Measurements from ENCODE around the gene CPSF4.

The CPSF4 gene

DNA sequence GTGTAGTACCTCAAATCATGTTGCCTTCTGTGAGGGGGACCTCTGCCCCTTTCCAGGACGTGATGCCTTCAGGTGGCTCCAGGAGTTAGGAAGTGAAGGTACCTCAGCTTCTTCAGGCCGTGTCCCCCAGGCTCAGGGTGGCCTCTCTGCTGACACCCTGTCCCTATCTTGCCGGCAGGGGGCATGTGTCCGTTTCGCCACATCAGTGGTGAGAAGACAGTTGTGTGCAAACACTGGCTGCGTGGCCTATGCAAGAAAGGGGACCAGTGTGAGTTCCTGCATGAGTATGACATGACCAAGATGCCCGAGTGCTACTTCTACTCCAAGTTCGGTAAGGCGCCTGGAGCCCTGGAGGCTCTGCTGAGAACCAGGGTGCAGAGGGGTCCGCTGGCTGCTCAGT is 9.2 kb downstream of the CPSF4 start:
- DNase-seq (ENCODE audit: extremely low read depth in 1 of 2, low read depth in 1 of 2): no peak

DNA sequence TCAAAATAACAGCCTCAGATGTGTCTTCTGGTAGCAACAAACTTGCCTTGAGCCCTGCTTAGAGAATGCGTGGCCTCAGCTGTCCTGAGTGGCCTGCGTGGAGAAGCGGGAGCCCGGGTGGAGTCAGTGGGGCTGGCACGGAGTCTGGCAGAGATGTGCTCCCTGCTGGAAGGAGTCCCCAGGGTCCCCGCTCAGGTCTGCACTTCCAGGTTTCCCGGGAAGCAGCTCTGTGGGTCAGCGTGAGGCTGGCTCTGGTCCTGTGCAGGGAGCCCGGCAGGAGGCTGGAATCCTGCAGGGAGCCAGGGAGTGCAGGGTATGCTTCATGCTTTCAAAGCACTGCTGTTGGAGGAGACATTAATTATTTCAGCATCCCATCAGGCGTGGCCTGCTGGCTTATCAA is 10.1 kb downstream of the CPSF4 start:
- DNase-seq (ENCODE audit: extremely low read depth in 1 of 2, low read depth in 1 of 2): no peak

GRCh38 chr7:99449326-99449725 is 10.6 kb downstream of the CPSF4 start:
- no peak for DNase-seq (ENCODE audit: extremely low read depth in 1 of 2, low read depth in 1 of 2)

DNA sequence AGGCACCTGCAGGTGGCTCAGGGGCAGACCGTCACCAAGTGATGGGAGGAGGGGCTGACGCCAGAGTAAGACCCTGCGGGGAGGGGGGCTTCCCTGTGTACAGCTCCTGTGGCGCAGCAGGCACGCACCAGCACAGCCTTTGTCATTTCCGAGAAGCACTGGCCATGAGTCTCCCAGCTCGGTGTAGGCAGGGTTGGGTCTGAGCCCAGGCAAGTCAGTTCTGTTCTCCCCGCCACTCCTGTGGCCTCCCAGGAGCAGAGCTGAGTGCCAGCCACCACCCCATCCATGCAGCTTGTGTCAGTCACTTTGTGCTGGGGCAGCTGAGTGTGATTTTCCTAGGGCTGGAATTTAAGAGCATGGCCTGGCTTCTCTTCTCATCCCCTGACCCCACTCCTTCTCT is 13.2 kb downstream of the CPSF4 start:
- no peak for DNase-seq (ENCODE audit: extremely low read depth in 1 of 2, low read depth in 1 of 2)

GRCh38 chr7:99452541-99452940 is 13.8 kb downstream of the CPSF4 start:
- no peak for DNase-seq (ENCODE audit: extremely low read depth in 1 of 2, low read depth in 1 of 2)

GRCh38 chr7:99453105-99453504 is 14.4 kb downstream of the CPSF4 start:
- DNase-seq (ENCODE audit: extremely low read depth in 1 of 2, low read depth in 1 of 2): no peak

DNA sequence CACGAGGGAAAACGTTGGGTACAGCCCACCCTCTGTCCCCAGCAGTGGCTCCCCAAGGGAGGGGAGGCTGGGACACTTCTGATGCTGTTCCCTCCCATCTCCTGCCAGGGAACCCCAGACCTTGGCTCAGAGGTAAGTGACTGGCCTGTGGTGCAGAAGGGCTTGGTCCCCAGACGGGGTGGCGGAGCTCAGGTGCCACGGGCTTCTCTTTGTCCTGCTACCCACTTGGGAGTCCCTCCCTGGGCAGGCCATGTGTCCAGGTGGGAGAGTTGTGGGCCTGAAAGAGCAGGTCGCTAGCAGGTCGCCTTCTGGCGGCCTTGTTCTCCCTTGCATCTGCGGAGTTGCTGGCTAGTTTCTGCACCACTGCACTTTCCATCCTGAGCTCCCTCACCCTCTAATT is 17.1 kb downstream of the CPSF4 start:
- no peak for DNase-seq (ENCODE audit: extremely low read depth in 1 of 2, low read depth in 1 of 2)

DNA sequence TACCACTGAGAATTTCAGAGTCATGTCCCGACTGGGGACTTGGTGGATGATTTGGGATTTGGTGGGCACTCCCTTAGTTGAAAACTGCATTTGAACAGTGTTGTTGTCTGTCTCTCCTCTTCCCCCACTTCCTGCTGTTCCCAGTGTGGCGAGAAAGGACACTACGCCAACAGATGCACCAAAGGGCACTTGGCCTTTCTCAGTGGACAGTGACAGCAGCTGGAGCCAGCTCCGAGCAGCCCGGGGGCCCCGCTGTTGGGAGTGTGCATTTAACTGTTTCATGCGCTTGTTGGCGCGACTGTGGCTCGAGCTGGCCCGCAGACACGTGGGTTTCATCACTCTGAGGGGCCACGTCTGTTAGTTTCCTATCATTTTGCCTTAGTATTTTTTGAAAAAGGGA is 17.5 kb downstream of the CPSF4 start:
- DNase-seq (ENCODE audit: extremely low read depth in 1 of 2, low read depth in 1 of 2): no peak

GRCh38 chr7:99457050-99457649 is 18.4 kb downstream of the CPSF4 start:
- DNase-seq (ENCODE audit: extremely low read depth in 1 of 2, low read depth in 1 of 2): no peak

- DNase-seq (ENCODE audit: extremely low read depth in 1 of 2, low read depth in 1 of 2): no peak
These were observed 19.1 kb downstream of the CPSF4 start for GRCh38 chr7:99457650-99458493.

DNA sequence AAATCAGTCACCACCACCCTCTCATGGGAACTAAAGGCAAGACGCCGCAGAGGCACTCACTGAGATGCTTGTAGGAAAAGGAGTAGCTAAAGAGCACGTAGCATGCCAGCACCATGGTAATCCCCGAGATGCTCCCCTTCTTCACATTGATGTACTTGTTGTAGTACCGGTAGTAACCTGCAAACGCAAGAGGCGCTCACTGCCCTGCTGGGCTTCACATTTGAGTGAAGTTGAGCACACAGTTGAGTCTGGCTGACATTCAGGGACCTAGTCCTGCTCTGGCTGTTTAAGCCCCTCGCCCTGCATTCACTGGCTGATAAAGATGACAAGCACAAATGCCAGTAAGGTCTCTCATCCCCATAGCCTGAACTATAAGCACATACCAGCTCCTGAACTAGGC is 20.3 kb downstream of the CPSF4 start:
- DNase-seq (ENCODE audit: extremely low read depth in 1 of 2, low read depth in 1 of 2): no peak

GRCh38 chr7:99460651-99461050 is 21.9 kb downstream of the CPSF4 start:
- DNase-seq (ENCODE audit: extremely low read depth in 1 of 2, low read depth in 1 of 2): no peak

DNA sequence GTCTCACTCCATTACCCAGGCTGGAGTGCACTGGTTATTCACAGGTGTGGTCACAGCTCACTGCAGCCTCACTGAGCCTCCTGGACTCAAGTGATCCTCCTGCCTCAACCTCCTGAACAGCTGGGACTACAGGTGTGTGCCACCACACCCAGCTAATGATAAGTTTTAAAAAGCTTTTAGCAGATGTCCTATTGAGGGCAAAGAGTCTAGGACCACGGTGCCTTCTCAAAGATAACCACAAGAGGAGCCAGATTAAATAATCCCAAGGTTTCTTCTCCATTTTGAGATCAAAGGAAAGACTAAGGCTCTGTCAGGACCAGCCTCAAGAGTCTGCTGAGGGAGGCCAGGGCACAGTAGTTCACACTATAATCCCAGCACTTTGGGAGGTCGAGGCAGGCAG is 22.5 kb downstream of the CPSF4 start:
- no peak for DNase-seq (ENCODE audit: extremely low read depth in 1 of 2, low read depth in 1 of 2)

GRCh38 chr7:99465421-99465768 is 26.7 kb downstream of the CPSF4 start:
- no peak for DNase-seq (ENCODE audit: extremely low read depth in 1 of 2, low read depth in 1 of 2)

GRCh38 chr7:99468336-99468918 is 29.7 kb downstream of the CPSF4 start:
- DNase-seq (ENCODE audit: extremely low read depth in 1 of 2, low read depth in 1 of 2): no peak

DNA sequence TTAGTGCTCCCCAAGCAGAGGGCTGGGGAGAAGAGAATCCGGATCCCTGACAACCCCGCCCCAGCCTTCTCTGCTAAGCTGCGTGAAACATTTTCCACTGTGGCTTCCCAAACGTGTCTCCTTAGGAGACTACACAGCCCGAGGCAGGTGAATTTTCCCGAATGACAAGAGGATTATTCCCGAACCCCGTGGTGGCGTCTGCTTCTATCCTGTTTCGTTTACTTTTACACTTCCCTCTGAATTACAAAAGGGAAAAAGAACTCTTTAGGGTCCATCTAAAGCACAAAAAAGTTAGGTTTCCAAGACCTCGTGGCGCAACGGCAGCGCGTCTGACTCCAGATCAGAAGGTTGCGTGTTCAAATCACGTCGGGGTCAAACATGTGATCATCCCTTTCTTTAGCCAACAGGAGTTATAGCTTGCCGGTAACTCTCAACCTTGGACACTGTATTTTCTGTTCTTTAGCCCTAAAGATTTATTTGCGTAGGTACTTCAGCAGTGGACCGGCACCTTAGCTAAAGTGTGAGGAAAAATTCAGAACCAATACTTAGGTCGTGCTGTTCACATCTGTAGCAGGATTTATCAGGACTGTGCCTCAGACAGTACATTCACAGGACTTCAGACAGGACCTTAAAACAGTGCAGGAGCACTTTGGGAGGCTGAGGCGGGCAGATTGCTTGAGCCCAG is 30.8 kb downstream of the CPSF4 start:
- DNase-seq (ENCODE audit: extremely low read depth in 1 of 2, low read depth in 1 of 2): no peak

DNA sequence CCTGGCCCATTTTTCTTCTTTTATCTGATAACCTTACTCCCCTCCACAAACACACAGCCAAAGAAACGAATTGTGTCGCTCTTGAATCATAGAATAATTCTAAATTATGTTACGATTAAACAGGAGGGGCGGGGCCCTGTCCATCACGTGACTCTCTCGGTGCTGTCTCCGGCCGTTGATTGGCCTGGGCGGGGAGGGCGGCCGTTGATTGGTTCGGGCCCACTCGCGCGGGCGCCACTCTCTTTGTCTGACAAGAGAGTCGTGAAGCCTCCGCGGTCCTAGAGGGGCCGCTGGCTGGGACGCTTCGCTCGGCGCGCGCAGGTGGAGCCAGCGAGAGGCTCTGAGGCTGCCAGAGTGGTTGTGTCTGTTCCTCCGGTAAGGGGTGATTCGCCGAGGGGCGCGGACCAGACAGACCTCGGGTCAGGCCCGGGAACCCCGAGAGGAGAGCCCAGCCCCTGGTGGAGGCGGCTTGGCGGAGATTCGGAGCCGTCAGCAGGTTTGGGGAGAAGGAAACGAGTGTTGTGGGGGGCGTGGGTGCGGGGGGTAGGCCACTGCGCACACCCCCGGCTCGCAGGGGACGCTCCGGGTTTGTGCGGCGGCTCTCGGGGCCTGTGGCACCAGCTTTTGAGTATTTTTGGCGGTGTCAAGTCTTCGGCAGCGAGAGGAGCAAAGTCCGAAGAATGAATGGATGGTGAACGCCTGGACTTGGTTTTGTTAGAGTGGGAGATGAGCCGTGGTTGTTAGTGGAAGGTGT is 34.0 kb downstream of the CPSF4 start, which contains the start of gene ZNF789:
Gene ZNF789 (plus strand): TSS at position 330 of the 754 bp plus-strand sequence. CDS start 3,567 bp downstream, outside the sequence.
- DNase-seq (ENCODE audit: extremely low read depth in 1 of 2, low read depth in 1 of 2): peak; percentile 97

DNA sequence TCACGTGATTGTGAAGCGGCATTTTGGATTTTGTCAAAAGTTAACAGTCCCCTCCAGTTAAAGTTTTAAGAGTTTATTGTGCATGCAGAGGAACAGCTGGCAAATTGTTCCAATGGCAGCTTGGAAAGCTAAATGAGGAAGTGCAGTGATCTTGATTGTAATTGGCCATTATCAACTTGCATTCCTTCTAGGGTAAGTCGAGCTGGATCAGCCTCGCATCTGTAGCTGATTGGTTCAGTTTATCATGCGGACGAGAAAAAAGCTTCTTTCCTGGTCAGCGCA is 34.5 kb downstream of the CPSF4 start:
- no peak for DNase-seq (ENCODE audit: extremely low read depth in 1 of 2, low read depth in 1 of 2)

DNA sequence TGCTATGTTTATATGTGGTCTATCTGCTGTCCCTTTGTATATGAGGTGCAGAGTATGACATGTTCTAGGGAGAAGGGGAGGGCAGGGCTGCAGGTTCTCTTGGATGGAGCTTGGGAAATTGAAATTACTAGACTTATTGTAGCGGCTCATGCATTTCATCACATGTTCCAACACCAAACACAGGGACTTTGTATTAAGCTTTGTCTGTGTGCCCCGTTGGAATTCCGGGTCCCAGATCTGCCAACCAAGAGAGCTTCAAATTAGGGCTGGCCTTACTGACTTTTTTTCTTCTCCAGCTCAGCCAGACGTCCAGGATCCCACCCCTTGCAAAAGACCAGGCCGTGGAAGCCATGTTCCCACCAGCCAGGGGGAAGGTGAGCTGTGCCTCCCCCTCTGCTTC is 37.4 kb downstream of the CPSF4 start:
- no peak for DNase-seq (ENCODE audit: extremely low read depth in 1 of 2, low read depth in 1 of 2)

GRCh38 chr7:99478464-99479440 is 40.0 kb downstream of the CPSF4 start:
- DNase-seq (ENCODE audit: extremely low read depth in 1 of 2, low read depth in 1 of 2): no peak
